Measurements from ENCODE around the gene ARFGEF3. TPM values are rescaled to one million over a fixed set of nuclear protein-coding genes. Genes with fewer than 3 reads are reported as not detected.

The ARFGEF3 gene
- polyA plus RNA-seq, 1 of the 3 experiments (the other 2 are of a cell fraction): not detected

- no peaks in the 10 kb centered on the region for H3K36me3 ChIP-seq (replicated peaks in 1 of 2; ENCODE audit: control insufficient read depth in 1 of 2, insufficient read depth in 2 of 2, low read length in 1 of 2)
- ChIA-PET POLR2A (no interaction called here), CTCF (interaction anchor here (0.5 to 1.3 kb wide), 2 partner anchors 164 to 763 kb away, joined by 3 read pairs; partner anchors contain the start of gene HEBP2)
- H3F3A ChIP-seq (replicated peaks; ENCODE audit: insufficient read depth): no peaks in the 10 kb centered on the region
- no peak for DNase-seq
- H3K27ac ChIP-seq (ENCODE audit: low read depth in 2 of 2, low read length in 1 of 2): no peak overlapping the region
- H3K4me3 ChIP-seq (ENCODE audit: low read depth in 2 of 2, low read length in 1 of 2): no peak overlapping the region
- H3K4me2 ChIP-seq: no peak overlapping the region
- no peak overlapping the region for H3K9ac ChIP-seq
- no peaks in the 10 kb centered on the region for H4K20me1 ChIP-seq (ENCODE audit: insufficient read depth)
- no peaks in the 10 kb centered on the region for H3K27me3 ChIP-seq (ENCODE audit: insufficient read depth)
- no peak for TF ChIP-seq FOXJ3 (CRISPR knock-in tag; IDR thresholded peaks at IDR 0.05)
- TF ChIP-seq EZH2phosphoT487 (IDR thresholded peaks at IDR 0.05; ENCODE audit: borderline replicate concordance, low read depth): no peak
- TF ChIP-seq USF2 (IDR thresholded peaks at IDR 0.05; ENCODE audit: borderline replicate concordance, low read depth, low read length): no peak
- TF ChIP-seq PBX3 (IDR thresholded peaks at IDR 0.05): no peak
- TF ChIP-seq RAD21 (IDR thresholded peaks at IDR 0.05; ENCODE audit: low read length): no peak
- no peak for TF ChIP-seq POLR2AphosphoS5 (IDR thresholded peaks at IDR 0.05; ENCODE audit: low read depth, low read length)
- TF ChIP-seq MXI1 (IDR thresholded peaks at IDR 0.05; ENCODE audit: low read depth, low read length): no peak
- no peak for TF ChIP-seq FOSL2 (IDR thresholded peaks at IDR 0.05; ENCODE audit: borderline replicate concordance, low read depth)
- no peak for TF ChIP-seq SMC3 (IDR thresholded peaks at IDR 0.05; ENCODE audit: low read depth, low read length)
- TF ChIP-seq GABPA (IDR thresholded peaks at IDR 0.05; ENCODE audit: low read depth): no peak
- TF ChIP-seq TEAD4 (IDR thresholded peaks at IDR 0.05; ENCODE audit: borderline replicate concordance, insufficient read depth): no peak
- TF ChIP-seq FOXM1 (IDR thresholded peaks at IDR 0.05; ENCODE audit: low read depth): no peak
- no peak for TF ChIP-seq TAF1 (IDR thresholded peaks at IDR 0.05; ENCODE audit: borderline replicate concordance, low read depth, low read length)
- no peaks in the 10 kb centered on the region for H3K9me2 ChIP-seq
- H3K9me3 ChIP-seq: no peaks in the 10 kb centered on the region
- H2AFZ ChIP-seq (ENCODE audit: low read depth): no peak overlapping the region
- H3K4me1 ChIP-seq (ENCODE audit: control insufficient read depth in 1 of 2, insufficient read depth in 2 of 2, low read depth in 1 of 2, low read length in 1 of 2): no peaks in the 10 kb centered on the region; a peak in 1 of 4 replicates
- WGBS (ENCODE audit: low lambda C conversion rate): 50% methylated on average over 13 of the region's 13 CpGs
- H3K79me2 ChIP-seq (ENCODE audit: insufficient read depth): no peaks in the 10 kb centered on the region
Measured at GRCh38 chr6:138240476-138241245, 78.9 kb downstream of the ARFGEF3 start.

GRCh38 chr6:138241381-138241780 lies 79.6 kb downstream of the ARFGEF3 start:
- no peaks in the 10 kb centered on the region for H3F3A ChIP-seq (replicated peaks; ENCODE audit: insufficient read depth)
- POLR2A ChIA-PET: no interaction called here
- no peak overlapping the region for H3K4me2 ChIP-seq
- WGBS (ENCODE audit: low lambda C conversion rate): 51% methylated on average over 3 of the region's 3 CpGs
- H4K20me1 ChIP-seq (ENCODE audit: insufficient read depth): no peaks in the 10 kb centered on the region
- H3K9me3 ChIP-seq: no peaks in the 10 kb centered on the region
- no peak overlapping the region for H3K27ac ChIP-seq (ENCODE audit: low read depth in 2 of 2, low read length in 1 of 2)
- no peak for TF ChIP-seq MAX (IDR thresholded peaks at IDR 0.05; ENCODE audit: low read depth)
- H3K4me3 ChIP-seq (ENCODE audit: low read depth in 2 of 2, low read length in 1 of 2): no peak overlapping the region
- no peaks in the 10 kb centered on the region; a peak in 1 of 4 replicates for H3K4me1 ChIP-seq (ENCODE audit: control insufficient read depth in 1 of 2, insufficient read depth in 2 of 2, low read depth in 1 of 2, low read length in 1 of 2)
- H3K27me3 ChIP-seq (ENCODE audit: insufficient read depth): no peaks in the 10 kb centered on the region
- CTCF ChIA-PET: no interaction called here
- H3K36me3 ChIP-seq (replicated peaks in 1 of 2; ENCODE audit: control insufficient read depth in 1 of 2, insufficient read depth in 2 of 2, low read length in 1 of 2): no peaks in the 10 kb centered on the region
- H3K9me2 ChIP-seq: no peaks in the 10 kb centered on the region
- H3K9ac ChIP-seq: no peak overlapping the region
- no peak for DNase-seq
- H2AFZ ChIP-seq (ENCODE audit: low read depth): no peak overlapping the region
- H3K79me2 ChIP-seq (ENCODE audit: insufficient read depth): no peaks in the 10 kb centered on the region
